Caco-2 (cell line): ENCODE measurements around the gene ANK3. TPM values are rescaled to one million over a fixed set of nuclear protein-coding genes. Genes with fewer than 3 reads are reported as not detected.

ENCODE experiments used
- BruUV-seq: library from RNA; stranded (reverse); fragments of 400-500 nt; replicated peaks from 2 replicates; lab custom pipeline; 2021; lab: Mats Ljungman, UMichigan
- CTCF ChIA-PET: fragments of 300-600 bp; sonication (Branson Sonifier 250); formaldehyde crosslinking; loops from one replicate; lab custom pipeline; 2022; ENCODE audit warnings: antibody characterized with exemption; lab: Charles Lee
- POLR2A ChIA-PET: fragments of 300-600 bp; sonication (Branson Sonifier 250); formaldehyde crosslinking; loops from one replicate; lab custom pipeline; 2022; ENCODE audit warnings: antibody characterized with exemption; lab: Charles Lee
- DNase-seq, 2 experiments: peaks; one replicate each; pipeline versions ENCODE4 v3.0.0 to v3.0.0-alpha.2; 2020 to 2022
- H3K27me3 ChIP-seq: replicated peaks from 2 replicates; pipeline ENCODE4 v1.6.0; 2011; ENCODE audit warnings: low read length; ENCODE audit not compliant: control insufficient read depth, insufficient read depth
- H3K36me3 ChIP-seq: 2 replicates; pipeline ENCODE4 v1.5.1; 2011; ENCODE audit warnings: low read length; ENCODE audit not compliant: control insufficient read depth, insufficient read depth
- H3K4me1 ChIP-seq: fragments of 250-450 bp; sonication (Bioruptor Pico); 2 replicates; pipeline ENCODE4 v1.5.1; 2020; ENCODE audit warnings: mild to moderate bottlenecking
- H3K4me3 ChIP-seq: 2 replicates; pipeline ENCODE4 v1.5.1; 2011; ENCODE audit warnings: low read depth, mild to moderate bottlenecking, control low read depth, low read length
- H3K9me3 ChIP-seq: fragments of 250-450 bp; sonication (Bioruptor Pico); 2 replicates; pipeline ENCODE4 v1.5.1; 2020; ENCODE audit warnings: mild to moderate bottlenecking, moderate library complexity
- H3K27ac Mint-ChIP-seq: one replicate; pipeline ENCODE4 v1.8.0; 2022; ENCODE audit warnings: mixed read lengths; ENCODE audit not compliant: unreplicated experiment
- H3K27me3 Mint-ChIP-seq: one replicate; pipeline ENCODE4 v1.8.0; 2022; ENCODE audit warnings: mixed read lengths; ENCODE audit not compliant: insufficient read depth, unreplicated experiment
- H3K36me3 Mint-ChIP-seq: one replicate; pipeline ENCODE4 v1.8.0; 2022; ENCODE audit warnings: mild to moderate bottlenecking, mixed read lengths; ENCODE audit not compliant: insufficient read depth, unreplicated experiment
- H3K4me1 Mint-ChIP-seq: one replicate; pipeline ENCODE4 v1.8.0; 2022; ENCODE audit warnings: low read depth, mixed read lengths; ENCODE audit not compliant: unreplicated experiment
- H3K4me3 Mint-ChIP-seq: one replicate; pipeline ENCODE4 v1.8.0; 2022; ENCODE audit warnings: mild to moderate bottlenecking, moderate library complexity, mixed read lengths; ENCODE audit not compliant: unreplicated experiment
- H3K9me3 Mint-ChIP-seq: one replicate; pipeline ENCODE4 v1.8.0; 2022; ENCODE audit warnings: mixed read lengths; ENCODE audit not compliant: unreplicated experiment
- intact Hi-C: fragments of 100-400 bp; cut with micrococcal nuclease; formaldehyde crosslinking; loops from one replicate; pipeline ENCODE4 v1.10.0; 2022; ENCODE audit not compliant: unreplicated experiment
- total RNA-seq: library from RNA; stranded (reverse); gene quantifications from 2 replicates; pipeline ENCODE4 v1.2.3, GENCODE V29; 2022
- TF ChIP-seq, protein P1 (sequence below), 2 experiments: fragments of 200-600 bp in 1 of 2; IDR thresholded peaks; 1 replicate in 1 of 2; 2 replicates in 1 of 2; pipeline versions ENCODE4 v1.5.1 to v1.8.0; 2011 to 2022; ENCODE audit warnings: antibody characterized with exemption in 1 of 2, control low read depth in 1 of 2, inconsistent platforms in 1 of 2, low read depth in 1 of 2, low read length in 1 of 2, mild to moderate bottlenecking in 1 of 2, moderate library complexity in 1 of 2; ENCODE audit not compliant: insufficient read depth in 1 of 2, severe bottlenecking in 1 of 2, unreplicated experiment in 1 of 2

Gene ANK3
- total RNA-seq, 1 experiment from 2014 or later = 46.7 TPM

DNA sequence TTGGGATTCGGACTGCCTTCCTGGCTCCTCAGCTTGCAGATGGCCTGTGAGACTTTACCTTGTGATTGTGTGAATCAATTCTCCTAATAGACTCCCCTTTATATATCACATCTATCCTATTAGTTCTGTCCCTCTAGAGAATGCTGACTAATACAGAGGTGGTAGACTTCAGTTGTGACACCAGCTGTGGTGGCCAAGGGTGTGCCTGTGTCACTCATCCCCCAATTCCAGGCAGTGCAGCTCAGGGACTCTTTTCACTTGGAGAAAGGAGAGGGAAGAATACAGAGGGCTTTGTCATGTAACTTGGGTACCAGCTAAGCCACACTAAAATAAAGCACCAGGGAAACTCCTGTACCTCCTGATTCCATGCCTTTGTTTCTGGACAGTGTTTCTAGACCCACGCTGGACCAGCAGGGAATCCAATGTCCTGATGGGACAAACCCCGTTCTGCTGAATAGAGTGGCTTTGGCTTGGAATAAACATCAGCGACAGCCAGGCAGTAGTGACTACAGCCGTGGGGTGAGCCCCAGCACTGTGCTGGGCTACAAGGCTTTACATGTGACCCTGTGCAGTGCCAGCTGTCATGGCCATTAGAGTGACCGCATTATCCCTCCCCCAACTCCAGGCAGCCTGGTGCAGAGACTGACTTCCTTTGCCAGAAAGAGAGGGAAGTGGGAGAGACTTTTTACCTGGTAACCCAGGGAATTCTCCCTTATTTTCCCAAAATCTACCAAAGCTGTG lies 233.6 kb downstream of the ANK3 start:
- CTCF ChIA-PET = interaction anchor here (1.2 kb wide), 1 partner anchor 41 kb away, joined by 4 read pairs; no protein-coding TSS in a partner anchor
- TF ChIP-seq, protein P1, sequence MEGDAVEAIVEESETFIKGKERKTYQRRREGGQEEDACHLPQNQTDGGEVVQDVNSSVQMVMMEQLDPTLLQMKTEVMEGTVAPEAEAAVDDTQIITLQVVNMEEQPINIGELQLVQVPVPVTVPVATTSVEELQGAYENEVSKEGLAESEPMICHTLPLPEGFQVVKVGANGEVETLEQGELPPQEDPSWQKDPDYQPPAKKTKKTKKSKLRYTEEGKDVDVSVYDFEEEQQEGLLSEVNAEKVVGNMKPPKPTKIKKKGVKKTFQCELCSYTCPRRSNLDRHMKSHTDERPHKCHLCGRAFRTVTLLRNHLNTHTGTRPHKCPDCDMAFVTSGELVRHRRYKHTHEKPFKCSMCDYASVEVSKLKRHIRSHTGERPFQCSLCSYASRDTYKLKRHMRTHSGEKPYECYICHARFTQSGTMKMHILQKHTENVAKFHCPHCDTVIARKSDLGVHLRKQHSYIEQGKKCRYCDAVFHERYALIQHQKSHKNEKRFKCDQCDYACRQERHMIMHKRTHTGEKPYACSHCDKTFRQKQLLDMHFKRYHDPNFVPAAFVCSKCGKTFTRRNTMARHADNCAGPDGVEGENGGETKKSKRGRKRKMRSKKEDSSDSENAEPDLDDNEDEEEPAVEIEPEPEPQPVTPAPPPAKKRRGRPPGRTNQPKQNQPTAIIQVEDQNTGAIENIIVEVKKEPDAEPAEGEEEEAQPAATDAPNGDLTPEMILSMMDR (IDR thresholded peaks at IDR 0.05; ENCODE audit: insufficient read depth in 1 of 2, low read depth in 1 of 2, low read length in 1 of 2, severe bottlenecking in 1 of 2, unreplicated experiment in 1 of 2) = no peak
- no peaks in the 10 kb centered on the region for H3K4me1 ChIP-seq
- no peak overlapping the region for H3K4me3 ChIP-seq
- H3K27me3 ChIP-seq = no peaks in the 10 kb centered on the region
- no peak overlapping the region for H3K4me3 Mint-ChIP-seq
- H3K4me1 Mint-ChIP-seq = no peaks in the 10 kb centered on the region
- POLR2A ChIA-PET = no interaction called here
- DNase-seq = no peak
- H3K9me3 Mint-ChIP-seq = peaks cover 13% of the 10 kb centered on the region
- H3K27ac Mint-ChIP-seq = no peak overlapping the region
- H3K36me3 Mint-ChIP-seq = no peaks in the 10 kb centered on the region
- H3K27me3 Mint-ChIP-seq = no peaks in the 10 kb centered on the region
- 0 out of 2 replicates have a peak, but pooled peaks cover 5% of the 10 kb centered on the region for H3K9me3 ChIP-seq
- intact Hi-C loops = loop anchor here (1.0 kb wide), 1 partner anchor 42 kb away; no protein-coding TSS in a partner anchor
- BruUV-seq = no TSS peak
- H3K36me3 ChIP-seq = no peaks in the 10 kb centered on the region

GRCh38 chr10:60155099-60155877 lies 234.4 kb downstream of the ANK3 start:
- Histone ChIP-seq H3K27me3 (no peaks in the 10 kb centered on the region), H3K36me3 (no peaks in the 10 kb centered on the region), H3K4me1 (no peaks in the 10 kb centered on the region), H3K4me3 (no peak overlapping the region), H3K9me3 (peaks cover 11% of the 10 kb centered on the region; the same call in 1 of the 2 replicates)
- Mint-ChIP-seq H3K9me3 (peaks cover 12% of the 10 kb centered on the region), H3K27me3 (no peaks in the 10 kb centered on the region), H3K27ac (no peak overlapping the region), H3K4me1 (peaks cover 3% of the 10 kb centered on the region), H3K4me3 (no peak overlapping the region), H3K36me3 (peaks cover 4% of the 10 kb centered on the region)
- TF ChIP-seq, protein P1 (IDR thresholded peaks at IDR 0.05; ENCODE audit: insufficient read depth in 1 of 2, low read depth in 1 of 2, low read length in 1 of 2, severe bottlenecking in 1 of 2, unreplicated experiment in 1 of 2) = no peak
- DNase-seq = no peak
- BruUV-seq = no TSS peak
- ChIA-PET POLR2A (no interaction called here), CTCF (interaction anchor here (1.2 kb wide), 1 partner anchor 41 kb away, joined by 4 read pairs; no protein-coding TSS in a partner anchor)
- intact Hi-C loops = no loop called here

DNA sequence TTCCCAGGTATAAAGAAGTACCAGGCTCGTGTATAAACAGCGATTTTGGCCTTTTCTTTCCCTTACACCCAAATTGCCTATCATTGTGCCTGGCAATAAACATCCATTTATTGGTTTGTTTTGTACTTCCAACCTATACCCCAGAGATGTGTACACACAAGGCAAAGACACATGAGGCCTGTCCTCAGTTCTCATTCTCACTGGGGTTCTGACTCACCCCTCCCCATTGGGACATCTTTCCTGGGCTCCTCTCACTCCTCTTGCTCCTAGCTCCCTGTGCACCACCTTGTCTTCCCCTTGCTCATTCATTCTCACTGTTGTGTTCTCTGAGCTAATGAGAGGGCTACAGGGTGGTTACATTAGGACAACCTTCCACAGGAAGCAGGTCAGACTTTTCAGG lies 240.7 kb downstream of the ANK3 start:
- TF ChIP-seq, protein P1 (IDR thresholded peaks at IDR 0.05; ENCODE audit: insufficient read depth in 1 of 2, low read depth in 1 of 2, low read length in 1 of 2, severe bottlenecking in 1 of 2, unreplicated experiment in 1 of 2) = no peak
- Mint-ChIP-seq H3K36me3 (peaks cover 9% of the 10 kb centered on the region), H3K4me1 (peaks cover 28% of the 10 kb centered on the region), H3K9me3 (peaks cover 14% of the 10 kb centered on the region), H3K27me3 (no peaks in the 10 kb centered on the region), H3K27ac (peak overlapping the region; percentile 13), H3K4me3 (no peak overlapping the region)
- Histone ChIP-seq H3K4me3 (no peak overlapping the region), H3K9me3 (peaks cover 6% of the 10 kb centered on the region; the same call in 1 of the 2 replicates), H3K27me3 (no peaks in the 10 kb centered on the region), H3K36me3 (no peaks in the 10 kb centered on the region), H3K4me1 (peaks cover 23% of the 10 kb centered on the region)
- intact Hi-C loops = no loop called here
- POLR2A ChIA-PET = no interaction called here
- no TSS peak for BruUV-seq
- CTCF ChIA-PET = interaction anchor here (1.4 kb wide), 1 partner anchor 55 kb away, joined by 5 read pairs; no protein-coding TSS in a partner anchor
- no peak for DNase-seq
